ENCODE measurements around the gene BAD.

DNA sequence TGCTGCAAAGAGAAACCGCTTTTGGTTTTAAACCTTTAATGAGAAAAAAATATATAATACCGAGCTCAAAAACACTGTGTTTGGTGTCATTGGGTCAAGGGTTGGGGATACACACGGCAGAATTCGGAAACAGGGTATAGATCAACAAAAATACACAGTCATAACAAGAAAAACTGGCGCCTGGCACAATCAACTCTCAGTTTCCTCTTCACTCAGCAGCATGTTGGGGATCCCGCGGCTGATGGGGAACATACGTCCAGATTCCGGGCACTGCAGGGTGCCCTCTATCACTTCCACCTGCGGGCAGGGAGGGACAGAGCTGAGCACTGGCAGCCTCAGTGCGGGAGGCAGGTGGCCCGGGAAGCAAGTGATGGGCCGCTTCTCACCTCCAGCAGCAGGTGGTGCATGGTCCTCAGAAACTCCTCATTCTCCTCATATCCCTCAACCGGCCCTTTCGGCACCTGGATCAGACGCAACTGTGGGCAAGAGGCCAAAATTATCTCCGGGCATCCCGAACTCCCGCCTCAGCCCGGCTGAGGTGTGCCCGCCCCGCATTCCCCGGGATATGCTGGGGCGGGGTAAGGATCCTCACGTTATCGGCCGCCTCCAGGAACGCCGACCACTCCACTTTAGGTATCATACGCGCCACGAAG lies 32.3 kb upstream of the BAD start:
- TF ChIP-seq, protein P1, sequence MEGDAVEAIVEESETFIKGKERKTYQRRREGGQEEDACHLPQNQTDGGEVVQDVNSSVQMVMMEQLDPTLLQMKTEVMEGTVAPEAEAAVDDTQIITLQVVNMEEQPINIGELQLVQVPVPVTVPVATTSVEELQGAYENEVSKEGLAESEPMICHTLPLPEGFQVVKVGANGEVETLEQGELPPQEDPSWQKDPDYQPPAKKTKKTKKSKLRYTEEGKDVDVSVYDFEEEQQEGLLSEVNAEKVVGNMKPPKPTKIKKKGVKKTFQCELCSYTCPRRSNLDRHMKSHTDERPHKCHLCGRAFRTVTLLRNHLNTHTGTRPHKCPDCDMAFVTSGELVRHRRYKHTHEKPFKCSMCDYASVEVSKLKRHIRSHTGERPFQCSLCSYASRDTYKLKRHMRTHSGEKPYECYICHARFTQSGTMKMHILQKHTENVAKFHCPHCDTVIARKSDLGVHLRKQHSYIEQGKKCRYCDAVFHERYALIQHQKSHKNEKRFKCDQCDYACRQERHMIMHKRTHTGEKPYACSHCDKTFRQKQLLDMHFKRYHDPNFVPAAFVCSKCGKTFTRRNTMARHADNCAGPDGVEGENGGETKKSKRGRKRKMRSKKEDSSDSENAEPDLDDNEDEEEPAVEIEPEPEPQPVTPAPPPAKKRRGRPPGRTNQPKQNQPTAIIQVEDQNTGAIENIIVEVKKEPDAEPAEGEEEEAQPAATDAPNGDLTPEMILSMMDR (IDR thresholded peaks at IDR 0.05), result peak in 1 of 4 experiments; percentile 35
- TF ChIP-seq POLR2AphosphoS5 (IDR thresholded peaks at IDR 0.05) (no peak), POLR2A (IDR thresholded peaks at IDR 0.05) (no peak)
